ENCODE data around the gene MTG2.

The MTG2 gene

GRCh38 chr20:62246872-62247652 is 64.2 kb downstream of the MTG2 start:
- no peak for DNase-seq
- intact Hi-C loops (cut with DNase I) = no loop called here

DNA sequence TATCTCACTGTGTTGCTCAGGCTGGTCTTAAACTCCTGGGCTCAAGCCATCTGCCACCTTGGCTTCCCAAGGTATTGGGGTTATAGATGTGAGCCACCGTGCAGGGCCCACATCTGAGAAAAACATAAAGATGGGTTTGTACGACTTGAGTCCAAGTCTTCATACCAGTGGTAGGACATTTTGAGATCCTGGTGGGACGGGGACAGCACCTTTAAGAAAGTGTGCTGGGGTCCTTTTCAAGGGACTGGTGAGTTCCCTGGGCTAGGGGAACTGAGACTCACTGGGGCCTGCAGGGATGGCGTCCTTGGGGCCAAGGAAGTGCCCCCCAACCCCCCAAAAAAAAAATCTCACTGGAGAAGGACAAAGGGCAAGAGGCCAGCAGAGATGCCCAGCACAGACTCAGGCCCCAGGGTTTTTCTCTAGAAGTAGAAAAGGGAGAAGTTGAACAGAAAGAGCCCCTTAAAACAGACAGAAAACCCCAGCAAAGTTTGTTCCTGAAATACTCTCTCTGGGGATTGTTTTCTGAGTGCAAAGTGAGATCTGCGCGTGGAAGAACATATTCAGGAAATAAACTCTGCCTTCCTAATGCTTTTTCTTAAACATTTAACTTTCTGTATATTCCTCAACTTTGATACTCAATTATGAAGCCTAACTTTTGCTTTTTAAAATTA is 66.2 kb downstream of the MTG2 start:
- DNase-seq = no peak
- intact Hi-C loops (cut with DNase I) = no loop called here

DNA sequence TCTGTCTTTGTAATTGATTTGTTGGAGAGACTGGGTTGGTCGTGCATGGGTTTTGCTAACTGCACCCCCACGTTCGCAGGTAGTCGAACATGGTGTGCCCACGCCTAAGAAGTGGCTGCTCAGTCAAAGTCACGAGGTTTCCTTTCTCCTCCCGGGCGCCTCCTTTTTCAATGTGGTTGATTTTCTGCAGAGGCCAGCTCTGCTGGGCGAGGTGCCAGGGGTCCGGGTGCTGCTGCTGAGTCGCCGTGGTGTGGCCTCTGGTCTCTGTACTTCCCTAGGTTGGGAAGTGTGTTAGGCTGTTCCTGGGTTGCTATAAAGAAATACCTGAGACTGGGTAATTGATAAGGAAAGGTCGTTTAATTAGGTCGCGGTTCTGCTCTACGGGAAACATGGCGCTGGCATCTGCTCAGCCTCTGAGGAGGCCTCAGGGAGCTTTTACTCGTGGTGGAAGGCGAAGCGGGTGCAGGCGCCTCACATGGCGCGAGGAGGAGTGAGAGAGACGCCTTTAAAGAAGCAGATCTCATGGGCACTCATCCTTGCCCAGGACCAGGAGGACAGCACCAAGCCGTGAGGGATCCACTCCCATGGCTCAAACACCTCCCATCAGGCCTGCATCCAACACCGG is 69.6 kb downstream of the MTG2 start:
- peak in 4 of 42 donors; percentile 12 to 55 (median 34) for DNase-seq
- intact Hi-C loops (cut with DNase I) = no loop called here

All from head of caudate nucleus (tissue), 42 donors.